Inflammatory macrophage (primary cell): Measurements from ENCODE around the gene MRPS33.
"Not testable (repeated sequence)": the region's sequence is repeated elsewhere in the genome, so short reads cannot be mapped to it uniquely, and the experiment has no call there.

ENCODE experiments used
- DNase-seq, 2 donors: peaks; one replicate each; pipeline ENCODE4 v3.0.0-alpha.2; 2020 to 2022
- total RNA-seq, 18 experiments: gene quantifications; one replicate each; lab custom pipeline; 2026; ENCODE audit warnings: mixed read lengths in 6 of 18, inconsistent platforms in 2 of 18; lab: John Stamatoyannopoulos, UW

The MRPS33 gene
- total RNA-seq = 8.9 to 28.3 (median 19.2) reads per million in 18 experiments

DNA sequence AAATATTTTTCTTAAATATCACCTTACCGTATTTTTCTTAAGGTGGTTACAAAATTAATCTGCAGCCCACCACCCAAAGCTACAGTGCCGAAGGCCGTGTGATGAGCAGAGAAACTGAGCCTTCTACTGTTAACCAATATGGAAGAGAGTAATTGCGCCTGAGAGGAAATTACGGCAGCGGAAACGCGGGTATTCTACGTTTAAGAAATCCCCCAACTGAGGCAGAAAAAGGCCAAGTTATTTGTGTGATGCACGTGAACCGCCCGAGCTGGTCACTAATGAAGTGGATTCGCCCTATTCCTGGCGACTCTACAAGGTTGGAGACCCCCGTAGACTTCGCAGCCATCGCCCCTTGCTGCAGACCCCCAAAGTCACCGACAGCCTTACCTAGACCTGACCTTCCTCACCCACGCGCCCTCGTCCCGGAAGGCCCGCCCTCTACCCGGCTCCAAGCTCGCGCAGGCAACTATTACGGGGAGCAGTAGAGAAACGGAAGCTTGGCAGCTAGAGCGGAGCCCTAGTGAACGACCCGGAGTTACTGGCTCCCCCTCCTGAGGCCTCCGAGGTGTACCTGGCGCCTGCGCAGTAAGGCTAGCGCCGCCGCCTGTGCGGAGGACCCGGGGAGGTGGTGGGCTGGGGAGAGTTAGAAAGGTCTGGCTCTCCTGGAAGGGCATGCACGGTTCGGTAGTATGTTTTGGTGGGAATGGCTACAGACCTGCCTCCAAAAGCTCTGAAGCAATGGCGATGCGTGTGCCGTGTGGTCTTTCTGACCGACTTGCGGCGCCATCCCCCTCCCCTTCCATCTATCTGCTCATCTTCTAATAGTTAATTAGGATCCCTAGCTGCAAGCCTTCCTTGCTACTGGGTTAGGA, at the start of gene MRPS33:
Gene MRPS33, minus strand, starts transcription at position 429 of the 872 bp plus-strand sequence. CDS start 4,319 bp downstream, outside the sequence.
- DNase-seq = peak; percentile 97 to 98

DNA sequence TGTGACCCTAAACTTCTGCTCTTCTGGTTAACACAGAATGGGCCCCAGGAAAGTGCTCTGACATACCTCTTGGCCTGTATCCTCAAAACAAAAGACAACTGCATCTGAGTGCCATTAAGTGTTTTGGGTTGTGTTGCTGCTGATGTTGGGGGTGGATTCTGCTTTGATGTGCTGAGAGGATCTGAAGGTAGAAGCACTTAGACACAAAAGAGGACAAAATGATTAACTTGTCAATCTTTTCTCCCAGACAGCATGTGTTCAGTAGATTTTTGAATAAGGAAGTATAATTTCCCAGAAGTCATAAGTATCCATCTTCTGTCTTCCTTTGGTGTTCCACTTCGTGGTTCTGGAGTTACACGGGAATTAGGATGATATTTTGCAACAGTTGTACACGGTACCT, 43.0 kb upstream of the MRPS33 start:
- DNase-seq = no peak

DNA sequence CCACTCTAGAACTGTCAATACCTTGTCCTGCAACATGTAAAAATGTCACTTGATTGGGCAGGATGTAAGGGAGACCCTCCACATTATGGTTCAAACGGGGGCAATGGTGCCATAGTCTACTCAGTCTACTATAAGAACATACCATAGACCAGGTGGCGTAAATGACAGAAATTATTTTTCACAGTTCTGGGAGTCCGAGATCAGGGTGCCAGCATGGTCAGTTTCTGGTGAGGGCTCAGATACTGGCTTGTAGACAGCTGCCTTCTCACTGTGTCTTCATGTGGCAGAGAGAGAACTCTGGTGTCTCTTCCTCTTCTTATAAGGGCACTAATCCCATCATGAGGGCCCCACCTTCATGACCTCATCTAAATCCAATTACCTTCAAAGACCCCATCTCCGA, 40.4 kb upstream of the MRPS33 start:
- DNase-seq = no peak

DNA sequence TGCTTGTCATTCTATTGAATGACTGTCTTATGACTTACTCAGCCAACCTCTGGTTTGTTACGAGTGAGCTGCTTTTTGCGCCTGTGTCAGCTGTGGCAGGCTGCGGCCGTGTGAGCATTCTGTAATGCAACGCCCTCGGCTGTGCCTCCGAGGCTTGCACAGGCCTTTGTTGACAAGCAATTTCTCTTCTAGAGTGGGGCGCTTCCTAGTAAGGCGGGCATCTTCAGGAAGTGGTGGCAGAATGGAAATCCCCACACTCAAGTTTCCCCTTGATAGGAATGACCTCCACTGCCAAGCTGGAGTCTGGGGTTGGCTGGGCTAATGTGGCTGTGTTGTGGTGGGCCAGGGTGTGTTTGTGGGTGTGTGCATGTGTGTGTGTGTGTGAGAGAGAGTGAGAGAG, 38.9 kb upstream of the MRPS33 start:
- DNase-seq = peak; percentile 57 to 86

DNA sequence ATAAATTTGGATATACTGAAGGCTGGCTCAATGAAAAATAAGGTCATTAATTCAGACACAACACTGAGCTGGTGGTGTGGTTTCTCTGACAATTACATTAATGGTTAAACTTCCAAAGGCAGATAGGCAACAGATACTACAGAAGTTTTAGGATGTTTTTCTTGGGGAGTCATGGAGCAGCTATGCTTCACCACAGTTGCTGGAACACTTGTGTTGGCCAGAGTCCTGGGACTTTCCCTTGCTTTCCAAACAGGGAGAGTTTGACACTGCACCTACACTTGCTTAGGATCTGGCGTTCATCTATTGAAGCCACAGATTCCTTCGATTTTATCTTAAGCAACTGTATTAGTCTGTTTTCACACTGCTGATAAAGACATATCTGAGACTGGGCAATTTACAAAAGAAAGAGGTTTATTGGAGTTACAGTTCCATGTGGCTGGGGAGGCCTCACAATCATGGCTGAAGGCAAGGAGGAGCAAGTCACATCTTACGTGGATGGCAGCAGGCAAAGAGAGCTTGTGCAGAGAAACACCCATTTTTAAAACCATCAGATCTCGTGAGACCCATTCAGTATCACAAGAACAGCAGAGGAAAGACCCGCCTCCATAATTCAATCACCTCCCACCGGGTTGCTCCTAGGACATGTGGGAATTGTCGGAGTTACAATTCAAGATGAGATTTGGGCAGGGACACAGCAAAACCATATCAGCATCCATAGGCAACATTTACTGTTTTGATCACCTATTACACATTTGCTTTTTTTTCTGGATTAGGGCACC, 31.3 kb upstream of the MRPS33 start:
- no peak for DNase-seq

DNA sequence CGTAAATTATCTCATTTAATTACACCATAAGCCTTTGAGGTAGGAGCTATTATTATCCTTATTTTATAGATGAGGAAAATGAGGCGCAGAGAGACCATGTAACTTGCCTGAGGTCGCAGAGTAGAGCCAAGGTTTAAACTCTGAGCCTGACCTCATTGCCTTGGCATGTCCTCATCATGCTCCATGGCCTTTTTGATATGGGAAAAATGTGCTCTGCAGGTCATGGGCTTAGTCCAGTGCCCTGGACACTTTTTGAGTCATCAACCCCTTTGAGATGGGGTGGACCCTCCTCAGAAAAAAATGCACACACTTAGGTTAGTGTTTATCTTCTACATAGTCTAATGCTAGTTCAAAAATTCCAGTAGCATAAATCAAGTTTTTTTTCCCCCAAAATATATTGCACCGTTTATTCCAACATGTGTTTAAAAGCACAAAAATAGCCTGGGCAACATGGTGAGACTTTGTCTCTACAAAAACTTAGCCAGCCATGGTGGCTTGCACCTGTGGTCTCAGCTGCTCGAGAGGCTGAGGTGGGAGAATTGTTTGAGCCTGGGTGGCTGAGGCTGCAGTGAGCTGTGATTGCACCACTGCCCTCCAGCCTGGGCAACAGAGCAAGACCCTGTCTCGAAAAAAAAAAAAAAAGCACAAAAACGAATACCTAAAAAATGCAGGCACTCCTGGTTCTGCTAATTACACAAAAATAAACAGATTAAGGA, 30.5 kb upstream of the MRPS33 start:
- no peak for DNase-seq

DNA sequence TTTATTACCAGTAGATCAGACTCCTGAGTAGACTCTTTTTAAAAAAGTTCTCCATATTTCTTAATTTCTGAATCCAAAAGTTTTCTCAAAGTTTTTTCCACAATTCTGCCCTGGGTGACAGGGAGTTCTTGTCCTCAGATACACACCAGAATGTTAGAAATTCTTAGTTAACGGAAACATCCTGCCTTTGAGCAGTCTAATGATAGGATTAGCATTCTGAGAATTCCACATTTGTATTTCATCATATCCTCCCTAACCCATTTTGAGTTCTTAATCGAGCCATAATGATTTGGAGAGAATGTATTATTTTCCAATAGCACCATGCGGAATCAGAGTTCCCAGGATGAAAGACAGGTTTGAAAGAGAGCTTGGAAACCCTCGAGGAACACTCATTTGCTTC, 28.9 kb upstream of the MRPS33 start:
- DNase-seq = no peak

DNA sequence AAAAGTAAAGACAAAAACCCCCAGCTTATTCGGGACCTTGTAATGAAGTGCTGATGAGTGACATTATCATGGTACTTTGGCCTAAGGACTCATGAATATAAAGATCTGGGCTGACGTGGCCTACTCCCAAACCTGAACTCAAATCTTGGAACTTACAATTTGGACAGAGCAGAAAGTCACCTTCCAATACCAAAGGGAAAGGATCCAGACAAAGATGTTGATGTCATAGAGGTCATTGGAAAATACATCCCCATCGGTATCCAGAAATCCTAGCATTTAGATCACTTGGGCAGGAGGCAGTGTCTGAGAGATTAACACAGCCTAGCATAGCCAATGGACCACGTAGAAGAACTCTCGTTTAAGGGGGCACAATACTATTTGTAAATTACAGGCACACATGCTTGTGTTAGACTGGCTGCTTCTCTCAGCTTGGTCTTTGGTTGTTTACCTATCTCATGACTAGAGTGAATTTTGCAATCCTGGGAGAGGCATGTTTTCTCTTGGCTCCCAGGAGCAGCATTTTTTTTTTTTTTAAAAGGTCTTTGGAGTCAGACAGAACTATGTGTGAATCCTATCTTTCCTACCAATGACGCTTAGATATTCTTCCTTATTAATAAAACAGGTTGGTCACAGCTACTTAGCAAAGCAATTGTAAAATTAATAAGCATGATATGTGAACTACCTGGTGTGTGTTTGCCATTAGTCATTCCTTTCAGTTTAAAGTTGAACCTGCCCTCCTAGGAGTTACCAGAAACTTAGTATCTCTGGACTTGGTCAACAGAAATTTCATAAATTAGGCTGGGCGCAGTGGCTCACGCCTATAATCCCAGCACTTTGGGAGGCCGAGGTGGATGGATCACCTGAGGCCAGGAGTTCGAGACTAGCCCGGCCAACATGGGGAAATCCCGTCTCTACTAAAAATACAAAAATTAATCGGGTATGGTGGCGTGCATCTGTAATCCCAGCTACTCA, 27.8 kb upstream of the MRPS33 start:
- no peak for DNase-seq

DNA sequence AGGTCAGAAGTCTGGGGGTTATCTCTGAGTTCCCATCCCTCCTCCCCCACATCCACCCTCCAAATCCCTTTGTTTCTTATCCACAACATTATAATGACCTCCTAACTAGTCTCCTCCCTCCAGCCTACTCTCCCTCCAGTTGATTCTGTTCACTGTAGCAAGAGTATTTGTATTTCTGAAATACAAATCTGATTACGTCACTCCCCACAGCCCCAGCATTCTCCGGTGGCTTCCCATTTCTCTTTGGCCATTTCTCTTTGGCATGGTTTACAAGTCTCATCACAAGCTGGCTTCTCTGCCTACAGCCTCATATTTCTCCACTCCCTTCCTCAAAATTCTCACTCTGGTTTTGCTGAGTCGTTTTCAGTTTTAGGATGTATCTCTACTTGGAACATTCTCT, 24.6 kb upstream of the MRPS33 start:
- peak; percentile 72 to 80 for DNase-seq

DNA sequence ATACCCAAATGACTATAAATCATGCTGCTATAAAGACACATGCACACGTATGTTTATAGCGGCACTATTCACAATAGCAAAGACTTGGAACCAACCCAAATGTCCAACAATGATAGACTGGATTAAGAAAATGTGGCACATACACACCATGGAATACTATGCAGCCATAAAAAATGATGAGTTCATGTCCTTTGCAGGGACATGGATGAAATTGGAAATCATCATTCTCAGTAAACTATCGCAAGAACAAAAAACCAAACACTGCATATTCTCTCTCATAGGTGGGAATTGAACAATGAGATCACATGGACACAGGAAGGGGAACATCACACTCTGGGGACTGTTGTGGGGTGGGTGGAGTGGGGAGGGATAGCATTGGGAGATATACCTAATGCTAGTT, 23.3 kb upstream of the MRPS33 start:
- not testable (repeated sequence) for DNase-seq

DNA sequence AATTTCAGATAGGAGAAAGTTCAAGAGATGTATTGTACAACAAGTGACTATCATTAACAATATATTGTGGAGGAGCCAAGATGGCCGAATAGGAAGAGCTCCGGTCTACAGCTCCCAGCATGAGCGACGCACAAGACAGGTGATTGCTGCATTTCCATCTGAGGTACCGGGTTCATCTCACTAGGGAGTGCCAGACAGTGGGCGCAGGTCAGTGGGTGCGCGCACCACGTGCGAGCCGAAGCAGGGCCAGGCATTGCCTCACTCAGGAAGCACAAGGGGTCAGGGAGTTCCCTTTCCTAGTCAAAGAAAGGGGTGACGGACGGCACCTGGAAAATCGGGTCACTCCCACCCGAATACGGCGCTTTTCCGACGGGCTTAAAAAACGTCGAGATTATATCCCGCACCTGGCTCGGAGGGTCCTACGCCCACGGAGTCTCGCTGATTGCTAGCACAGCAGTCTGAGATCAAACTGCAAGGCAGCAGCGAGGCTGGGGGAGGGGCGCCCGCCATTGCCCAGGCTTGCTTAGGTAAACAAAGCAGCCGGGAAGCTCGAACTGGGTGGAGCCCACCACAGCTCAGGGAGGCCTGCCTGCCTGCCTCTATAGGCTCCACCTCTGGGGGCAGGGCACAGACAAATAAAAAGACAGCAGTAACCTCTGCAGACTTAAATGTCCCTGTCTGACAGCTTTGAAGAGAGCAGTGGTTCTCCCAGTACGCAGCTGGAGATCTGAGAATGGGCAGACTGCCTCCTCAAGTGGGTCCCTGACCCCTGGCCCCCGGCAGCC, 18.0 kb upstream of the MRPS33 start:
- not testable (repeated sequence) for DNase-seq

DNA sequence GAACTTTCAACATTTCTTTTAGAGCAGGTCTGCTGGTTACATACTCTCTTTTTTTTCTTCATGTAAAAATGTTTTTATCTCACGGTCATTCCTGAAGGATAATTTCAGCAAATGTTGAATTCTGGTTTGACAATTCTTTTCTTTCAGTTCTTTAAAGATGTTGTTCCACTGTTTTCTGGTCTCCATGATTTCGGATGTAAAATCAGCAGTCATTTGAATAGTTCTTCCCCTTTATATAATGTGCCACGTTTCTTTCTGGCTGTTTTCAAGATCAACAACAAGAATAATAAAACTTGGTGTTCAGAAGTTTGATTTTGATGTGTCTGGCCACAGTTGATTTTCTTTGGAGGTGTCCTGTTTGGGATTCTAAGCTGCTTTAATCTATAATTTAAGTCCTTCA, 14.0 kb upstream of the MRPS33 start:
- DNase-seq = no peak

DNA sequence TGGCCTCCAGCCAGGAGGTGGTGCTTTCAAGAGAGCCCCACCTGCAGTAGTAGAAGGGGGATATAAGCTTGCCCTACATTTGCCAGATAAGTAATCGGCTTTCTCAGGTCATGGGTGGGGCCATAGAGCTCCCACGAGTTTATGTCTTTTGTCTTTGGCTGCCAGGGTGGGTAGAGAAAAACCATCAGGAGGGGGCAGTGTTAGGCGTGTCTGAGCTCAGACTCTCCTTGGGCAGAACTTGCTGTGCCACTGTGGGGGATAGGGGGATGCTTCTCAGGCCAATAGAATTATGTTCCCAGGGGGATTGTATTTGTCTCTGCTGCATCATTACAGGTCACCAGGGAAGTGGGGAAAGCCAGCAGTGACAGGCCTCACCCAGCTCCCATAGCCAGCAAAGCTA, 12.3 kb upstream of the MRPS33 start:
- DNase-seq = no peak

DNA sequence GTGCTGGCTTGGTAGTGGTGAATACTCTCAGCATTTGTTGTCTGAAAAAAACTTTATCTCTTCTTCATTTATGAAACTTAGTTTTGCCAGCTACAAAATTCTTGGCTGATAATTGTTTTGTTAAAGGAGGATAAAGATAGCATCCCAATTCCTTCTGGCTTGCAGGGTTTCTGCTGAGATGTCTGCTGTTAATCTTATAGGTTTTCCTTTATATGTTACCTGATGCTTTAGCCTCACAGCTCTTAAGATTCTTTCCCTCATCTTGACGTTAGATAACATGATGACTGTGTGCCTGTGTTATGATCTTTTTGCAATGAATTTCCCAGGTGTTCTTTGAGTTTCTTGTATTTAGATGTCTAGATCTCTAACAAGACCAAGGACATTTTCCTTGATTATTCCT, 9.9 kb upstream of the MRPS33 start:
- no peak for DNase-seq

DNA sequence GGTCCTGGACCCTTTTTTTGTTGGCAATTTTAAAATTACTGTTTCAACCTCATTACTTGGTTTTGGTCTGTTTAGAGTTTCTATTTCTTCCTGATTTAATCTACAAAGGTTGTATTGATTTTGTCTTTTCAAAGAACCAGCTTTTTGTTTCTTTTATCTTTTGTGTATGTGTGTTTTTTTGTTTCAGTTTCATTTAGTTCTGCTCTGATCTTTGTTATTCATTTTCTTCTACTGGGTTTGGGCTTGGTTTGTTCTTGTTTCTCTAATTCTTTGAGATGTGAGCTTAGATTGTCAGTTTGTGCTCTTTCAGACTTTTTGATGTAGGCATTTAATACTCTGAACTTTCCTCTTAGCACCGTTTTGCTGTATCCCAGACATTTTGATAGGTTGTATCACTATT, 8.5 kb upstream of the MRPS33 start:
- no peak for DNase-seq

DNA sequence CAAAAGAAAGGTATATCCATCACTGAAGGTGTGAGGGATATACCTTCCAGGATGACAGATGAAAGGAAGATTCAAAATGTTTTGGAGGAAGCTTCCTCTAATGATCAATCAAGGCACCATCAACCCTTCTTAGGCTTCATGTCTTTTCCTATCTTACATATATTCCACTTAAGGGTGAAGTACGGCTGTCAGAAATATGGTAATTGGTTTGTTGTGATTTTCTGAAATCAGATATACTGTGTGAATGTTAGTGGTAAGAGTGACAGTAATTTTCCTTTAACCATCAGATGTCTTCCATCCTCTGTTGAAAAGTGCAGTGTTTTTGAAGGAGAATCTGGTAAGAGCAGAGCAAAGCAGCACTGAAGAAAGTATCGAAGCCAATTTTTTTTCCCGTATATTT, 2.8 kb upstream of the MRPS33 start:
- DNase-seq = no peak

DNA sequence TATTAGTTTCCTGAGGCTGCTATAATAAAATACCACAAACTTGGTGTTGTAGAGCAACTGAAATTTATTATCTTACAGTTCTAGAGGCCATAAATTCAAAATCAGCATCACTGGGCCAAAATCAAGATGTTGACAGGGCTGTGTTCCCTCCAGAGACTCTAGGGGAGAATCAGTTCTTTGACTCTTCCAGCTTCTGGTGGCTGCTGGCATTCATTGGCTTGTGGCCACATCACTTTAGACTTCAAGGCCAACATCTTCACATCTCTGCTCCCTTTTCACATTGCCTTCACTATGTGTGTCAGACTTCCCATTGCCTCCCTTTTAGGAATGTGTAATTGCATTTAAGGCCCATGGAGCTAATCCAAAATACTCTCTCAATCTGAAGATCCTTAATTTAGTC, 1.6 kb upstream of the MRPS33 start:
- DNase-seq = no peak

DNA sequence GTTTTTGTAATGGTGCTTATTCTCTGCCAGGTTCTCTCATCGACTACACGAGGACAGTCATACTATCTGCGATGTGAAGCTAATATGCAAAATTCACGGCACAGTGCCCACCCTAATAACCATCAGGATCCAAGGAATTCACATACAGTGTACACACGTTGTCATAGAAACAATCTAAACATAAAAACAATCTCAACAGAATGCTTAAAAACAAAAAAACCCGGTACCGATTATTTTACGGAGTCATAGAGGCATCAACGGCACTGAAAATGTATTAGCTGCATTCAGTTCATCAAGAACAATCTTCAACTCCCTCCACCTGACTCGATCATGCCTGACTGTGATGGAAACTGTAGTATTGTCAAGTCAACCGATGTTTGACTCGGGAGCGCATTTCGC, 628 bp downstream of the MRPS33 start:
- DNase-seq = no peak

DNA sequence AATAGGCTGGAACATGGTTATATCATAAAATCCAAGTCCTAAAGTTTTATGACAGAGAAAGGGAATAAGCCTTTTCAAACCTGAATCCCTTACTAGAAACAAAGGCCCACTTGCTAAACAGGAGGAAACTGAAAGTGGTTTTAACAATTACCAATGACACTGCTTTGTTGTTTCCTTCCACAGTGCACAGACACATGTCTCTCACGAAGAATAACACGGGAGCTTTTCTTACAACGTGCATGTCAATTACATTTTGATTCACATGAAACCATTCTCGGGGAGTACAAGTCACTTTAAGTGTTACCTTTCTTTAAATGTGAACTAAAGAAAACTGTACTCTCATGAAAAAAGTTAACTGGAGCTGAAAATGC, 1.4 kb downstream of the MRPS33 start:
- DNase-seq = no peak

DNA sequence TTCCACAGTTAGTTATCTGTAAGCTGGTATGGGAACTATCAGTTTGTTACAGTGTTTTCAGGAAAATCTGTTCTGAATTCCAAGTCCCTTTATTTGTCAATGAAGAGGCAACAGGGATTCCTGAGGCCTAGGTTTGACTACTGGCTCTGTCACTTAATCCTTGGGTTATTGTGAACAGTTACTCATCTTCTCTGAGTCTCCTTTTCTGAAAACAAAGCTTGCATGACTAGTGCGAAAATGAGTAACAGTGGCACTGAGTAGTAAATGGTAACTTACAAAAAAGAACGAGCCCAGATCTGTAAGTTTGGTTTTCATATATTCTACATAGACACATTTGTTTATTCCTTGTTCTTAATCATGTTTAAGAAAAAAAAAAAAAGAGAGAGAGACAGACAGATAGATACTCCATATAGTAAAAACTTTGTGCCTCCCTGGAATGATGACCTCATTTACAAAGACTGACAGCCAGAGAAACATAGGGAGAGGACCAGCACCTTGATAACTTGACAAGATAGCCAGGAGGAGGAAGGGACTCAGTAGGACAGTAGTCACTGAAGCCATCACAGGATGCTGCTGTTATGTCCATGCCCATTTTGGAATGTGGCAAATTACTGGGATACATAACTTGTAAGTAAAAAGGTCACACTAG, 1.9 kb downstream of the MRPS33 start:
- DNase-seq = no peak
